Glutamatergic neuron (in vitro differentiated cells): Measurements from ENCODE around the gene TTC34. TPM values are rescaled to one million over a fixed set of nuclear protein-coding genes. Genes with fewer than 3 reads are reported as not detected.

ENCODE experiments used
- DNase-seq: peaks from one replicate; pipeline ENCODE4 v3.0.0; 2022
- H3K27ac Mint-ChIP-seq: one replicate; pipeline ENCODE4 v1.8.0; 2020; ENCODE audit warnings: mild to moderate bottlenecking, mixed read lengths, inconsistent platforms; ENCODE audit not compliant: unreplicated experiment
- H3K27me3 Mint-ChIP-seq: one replicate; pipeline ENCODE4 v1.8.0; 2020; ENCODE audit warnings: mild to moderate bottlenecking, moderate library complexity, mixed read lengths, inconsistent platforms; ENCODE audit not compliant: unreplicated experiment
- H3K36me3 Mint-ChIP-seq: one replicate; pipeline ENCODE4 v1.8.0; 2020; ENCODE audit warnings: mild to moderate bottlenecking, mixed read lengths, inconsistent platforms; ENCODE audit not compliant: unreplicated experiment
- H3K4me1 Mint-ChIP-seq: one replicate; pipeline ENCODE4 v1.8.0; 2020; ENCODE audit warnings: mild to moderate bottlenecking, low read depth, mixed read lengths, inconsistent platforms; ENCODE audit not compliant: unreplicated experiment
- H3K4me3 Mint-ChIP-seq: one replicate; pipeline ENCODE4 v1.8.0; 2020; ENCODE audit warnings: mild to moderate bottlenecking, mixed read lengths, inconsistent platforms; ENCODE audit not compliant: unreplicated experiment
- H3K9me3 Mint-ChIP-seq: one replicate; pipeline ENCODE4 v1.8.0; 2020; ENCODE audit warnings: mild to moderate bottlenecking, moderate library complexity, mixed read lengths, inconsistent platforms; ENCODE audit not compliant: unreplicated experiment
- CTCF ChIP-seq: fragments of 200-600 bp; sonication (generic); IDR thresholded peaks from one replicate; pipeline ENCODE4 v1.5.0; 2021; ENCODE audit not compliant: partially characterized antibody, unreplicated experiment
- total RNA-seq: library from RNA; stranded (reverse); fragmentation: NEBNext Ultra II Directional; extraction: Animal tissue kit (Norgen Biotek cat#: 25700); gene quantifications from one replicate; pipeline ENCODE4 v1.2.1, GENCODE V29; 2021; ENCODE audit not compliant: unreplicated experiment

The TTC34 gene
- total RNA-seq, 1 donor from 2014 or later: 0.74 TPM

- Mint-ChIP-seq H3K27ac (no peak overlapping the region), H3K27me3 (peaks cover 10% of the 10 kb centered on the region), H3K4me1 (no peaks in the 10 kb centered on the region), H3K36me3 (no peaks in the 10 kb centered on the region), H3K4me3 (no peak overlapping the region), H3K9me3 (peaks cover 4% of the 10 kb centered on the region)
- no peak for TF ChIP-seq CTCF
- DNase-seq: no peak
Observed at GRCh38 chr1:2785631-2786328, 15.7 kb downstream of the TTC34 start.

DNA sequence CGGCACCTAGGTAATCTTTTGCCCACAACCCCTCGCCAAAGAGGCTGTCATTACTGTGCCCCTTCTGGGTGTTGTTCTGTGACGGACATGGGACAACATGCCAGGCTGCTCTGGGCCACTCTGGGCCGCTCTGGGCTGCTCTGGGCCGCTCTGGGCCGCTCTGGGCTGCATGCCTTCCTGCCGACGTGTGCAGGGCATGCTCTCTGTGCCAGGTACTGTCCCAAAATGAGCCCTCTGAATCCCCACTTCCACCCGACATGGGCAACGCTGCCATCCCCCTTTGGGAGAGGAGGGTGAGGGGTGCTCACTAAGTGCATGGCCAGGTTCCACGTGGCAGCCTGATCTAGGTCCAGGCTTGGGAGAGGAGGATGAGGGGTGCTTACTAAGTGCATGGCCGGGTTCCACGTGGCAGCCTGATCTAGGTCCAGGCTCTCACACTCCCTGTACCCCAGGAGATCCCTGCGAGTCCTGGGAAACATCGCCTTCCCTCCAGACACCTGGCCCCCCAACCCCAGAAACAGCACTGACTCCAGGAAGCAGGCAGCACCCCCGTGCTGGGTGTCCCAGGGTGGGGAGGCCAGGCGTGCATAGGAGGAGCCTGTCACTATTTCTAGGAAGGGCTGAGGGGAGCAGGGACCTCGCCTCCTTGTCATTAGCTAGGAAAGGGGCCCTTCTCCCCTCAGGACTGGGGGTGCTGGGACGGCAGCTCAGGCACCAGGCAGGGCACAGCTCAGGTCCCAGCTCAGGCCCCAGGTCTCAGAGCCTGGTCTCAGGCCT, 16.5 kb downstream of the TTC34 start:
- peaks cover 4% of the 10 kb centered on the region for H3K9me3 Mint-ChIP-seq

DNA sequence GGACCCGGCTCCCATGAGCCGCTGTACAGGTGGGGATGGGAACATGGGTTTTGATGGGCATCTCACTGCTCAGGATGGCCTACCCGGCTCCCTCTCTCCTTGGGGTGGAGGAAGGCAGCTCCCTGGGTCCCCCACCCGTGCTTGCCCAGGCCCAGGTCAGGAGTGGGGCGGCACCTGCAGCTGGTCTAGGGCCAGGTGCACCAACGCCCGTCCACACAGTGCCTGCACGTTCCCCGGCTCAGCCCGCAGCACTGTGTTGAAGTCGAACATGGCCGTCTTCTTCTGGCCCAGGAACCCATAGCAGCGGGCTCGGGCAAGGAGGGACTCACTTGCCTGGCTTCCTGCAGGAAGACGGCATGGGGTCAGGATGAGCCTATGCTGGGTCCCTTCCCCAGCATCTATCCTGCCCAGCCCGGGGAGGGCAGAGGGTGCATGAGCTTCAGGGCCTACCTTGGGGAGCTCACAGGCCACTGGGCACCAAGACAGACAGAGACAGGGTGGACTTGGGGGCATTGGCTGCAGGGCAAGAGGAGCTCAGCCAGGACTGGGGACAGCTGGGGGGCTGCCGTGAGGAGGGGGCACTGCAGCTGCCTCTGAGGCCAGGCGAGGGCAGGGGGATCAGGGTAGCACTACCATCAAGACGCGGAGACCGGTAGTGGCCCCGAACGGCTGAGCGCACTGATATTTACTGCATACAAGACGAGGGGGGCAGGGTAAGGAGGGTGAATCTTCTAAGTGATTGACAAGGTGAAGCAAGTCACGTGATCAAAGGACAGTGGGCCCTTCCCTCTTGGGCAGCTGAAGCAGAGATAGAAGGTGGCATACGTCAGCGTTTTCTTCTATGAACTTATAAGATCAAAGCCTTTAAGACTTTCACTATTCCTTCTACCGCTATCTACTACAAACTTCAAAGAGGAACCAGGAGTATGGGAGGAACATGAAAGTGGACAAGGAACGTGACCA, 17.8 kb downstream of the TTC34 start:
- DNase-seq: no peak
- Mint-ChIP-seq H3K36me3 (no peaks in the 10 kb centered on the region), H3K9me3 (peaks cover 4% of the 10 kb centered on the region), H3K4me3 (no peak overlapping the region), H3K4me1 (no peaks in the 10 kb centered on the region), H3K27me3 (peaks cover 4% of the 10 kb centered on the region), H3K27ac (no peak overlapping the region)
- no peak for TF ChIP-seq CTCF

More for the DNA sequence above, 16.5 kb downstream of the TTC34 start:
- no peak for DNase-seq
- no peaks in the 10 kb centered on the region for H3K36me3 Mint-ChIP-seq
- no peaks in the 10 kb centered on the region for H3K4me1 Mint-ChIP-seq
- TF ChIP-seq CTCF: no peak
- H3K4me3 Mint-ChIP-seq: no peak overlapping the region
- H3K27ac Mint-ChIP-seq: no peak overlapping the region
- H3K27me3 Mint-ChIP-seq: peaks cover 8% of the 10 kb centered on the region

- no peaks in the 10 kb centered on the region for H3K36me3 Mint-ChIP-seq
Observed at GRCh38 chr1:2783069-2783434, 18.4 kb downstream of the TTC34 start.

More at GRCh38 chr1:2783069-2783434, 18.4 kb downstream of the TTC34 start:
- Mint-ChIP-seq H3K27ac (no peak overlapping the region), H3K27me3 (peaks cover 4% of the 10 kb centered on the region), H3K4me1 (no peaks in the 10 kb centered on the region), H3K4me3 (no peak overlapping the region), H3K9me3 (peaks cover 4% of the 10 kb centered on the region)
- DNase-seq: no peak
- TF ChIP-seq CTCF: no peak
